ENCODE measurements around the gene VTN.

Gene VTN

GRCh38 chr17:28367641-28368305 lies 2.3 kb downstream of the VTN start:
- DNase-seq = no peak

GRCh38 chr17:28366605-28367004 lies 3.5 kb downstream of the VTN start:
- no peak for DNase-seq

GRCh38 chr17:28365487-28365886 lies 4.6 kb downstream of the VTN start:
- no peak for DNase-seq

- DNase-seq = no peak
Measured at GRCh38 chr17:28364665-28365363, 5.3 kb downstream of the VTN start, which contains the start of gene SEBOX. TSS of gene SEBOX (minus strand) at chr17:28365199. CDS start at chr17:28365151, 48 bp downstream.

- DNase-seq = no peak
Measured at GRCh38 chr17:28363776-28364650, 6.1 kb downstream of the VTN start.

- no peak for DNase-seq
Measured at GRCh38 chr17:28363186-28363585, 6.9 kb downstream of the VTN start.

- no peak for DNase-seq
Measured at GRCh38 chr17:28357901-28358197, 12.3 kb downstream of the VTN start.

GRCh38 chr17:28357061-28357900 lies 12.8 kb downstream of the VTN start, which contains the start of gene POLDIP2:
TSS of gene POLDIP2 (minus strand) at chr17:28357527. CDS start at chr17:28357448, 79 bp downstream.
- peak; percentile 95 for DNase-seq

- DNase-seq = no peak
Measured at GRCh38 chr17:28350271-28350670, 19.8 kb downstream of the VTN start.

- DNase-seq = no peak
Measured at GRCh38 chr17:28348979-28349378, 21.1 kb downstream of the VTN start.

- DNase-seq = peak; percentile 97
Measured at GRCh38 chr17:28347261-28347891, 22.7 kb downstream of the VTN start.

- no peak for DNase-seq
Measured at GRCh38 chr17:28346746-28347246, 23.3 kb downstream of the VTN start.

- no peak for DNase-seq
Measured at GRCh38 chr17:28346199-28346580, 23.9 kb downstream of the VTN start.

GRCh38 chr17:28345419-28346198 lies 24.5 kb downstream of the VTN start:
- peak; percentile 56 for DNase-seq

- no peak for DNase-seq
Measured at GRCh38 chr17:28344435-28344901, 25.6 kb downstream of the VTN start.

- no peak for DNase-seq
Measured at GRCh38 chr17:28344011-28344410, 26.1 kb downstream of the VTN start.

- DNase-seq = no peak
Measured at GRCh38 chr17:28343491-28343932, 26.6 kb downstream of the VTN start.

- DNase-seq = no peak
Measured at GRCh38 chr17:28342313-28342712, 27.8 kb downstream of the VTN start.

GRCh38 chr17:28341516-28341915 lies 28.6 kb downstream of the VTN start:
- no peak for DNase-seq

- DNase-seq = no peak
Measured at GRCh38 chr17:28340374-28340773, 29.7 kb downstream of the VTN start.

- DNase-seq = no peak
Measured at GRCh38 chr17:28339431-28339830, 30.7 kb downstream of the VTN start.

Measured in NCI-H226 (cell line).